ENCODE data around the gene SKIC2.

GRCh38 chr6:31927242-31927862 lies 31.6 kb upstream of the SKIC2 start, which contains the start of gene C2:
- TF ChIP-seq CHD1 (IDR thresholded peaks at IDR 0.05; ENCODE audit: low read depth, low read length) (no peak), POLR2A (IDR thresholded peaks at IDR 0.05; ENCODE audit: control extremely low read depth in 1 of 2, low read depth in 2 of 2, low read length in 2 of 2) (no peak), USF2 (IDR thresholded peaks at IDR 0.05; ENCODE audit: low read length) (no peak), CTCF (IDR thresholded peaks at IDR 0.05; ENCODE audit: control extremely low read depth in 1 of 3, insufficient read depth in 1 of 3, low read depth in 1 of 3, low read length in 3 of 3) (no peak), HDAC6 (IDR thresholded peaks at IDR 0.05; ENCODE audit: low read depth, low read length) (no peak), EZH2 (IDR thresholded peaks at IDR 0.05; ENCODE audit: low read depth, low read length, severe bottlenecking) (no peak), SRF (IDR thresholded peaks at IDR 0.05; ENCODE audit: low read depth, low read length) (no peak)
